NCI-H460 (cell line): ENCODE data around the gene ZNF787. TPM values are rescaled to one million over a fixed set of nuclear protein-coding genes. Genes with fewer than 3 reads are reported as not detected.
"Not testable (repeated sequence)": the region's sequence is repeated elsewhere in the genome, so short reads cannot be mapped to it uniquely, and the experiment has no call there.

ENCODE experiments used
- DNase-seq: peaks from one replicate; pipeline ENCODE4 v3.0.0-alpha.2; 2016; ENCODE audit warnings: low read depth; ENCODE audit errors: extremely low read depth
- polyA plus RNA-seq: library from polyadenylated mRNA; depleted of rRNA; stranded (reverse); fragments of >200 nt; gene quantifications from 2 replicates; pipeline ENCODE4 v1.2.3, GENCODE V29; 2014; cell fraction: nucleus; rRNA removed
- total RNA-seq: library from RNA; depleted of rRNA; stranded (reverse); fragments of >200 nt; shearing (Covaris generic); gene quantifications from 2 replicates; pipeline ENCODE4 v1.2.3, GENCODE V29; 2014; rRNA removed

ZNF787 gene
- total RNA-seq: 26.8 and 32.8 TPM in 2 replicates
- 20.8 and 25.2 TPM in 2 replicates for polyA plus RNA-seq

DNA sequence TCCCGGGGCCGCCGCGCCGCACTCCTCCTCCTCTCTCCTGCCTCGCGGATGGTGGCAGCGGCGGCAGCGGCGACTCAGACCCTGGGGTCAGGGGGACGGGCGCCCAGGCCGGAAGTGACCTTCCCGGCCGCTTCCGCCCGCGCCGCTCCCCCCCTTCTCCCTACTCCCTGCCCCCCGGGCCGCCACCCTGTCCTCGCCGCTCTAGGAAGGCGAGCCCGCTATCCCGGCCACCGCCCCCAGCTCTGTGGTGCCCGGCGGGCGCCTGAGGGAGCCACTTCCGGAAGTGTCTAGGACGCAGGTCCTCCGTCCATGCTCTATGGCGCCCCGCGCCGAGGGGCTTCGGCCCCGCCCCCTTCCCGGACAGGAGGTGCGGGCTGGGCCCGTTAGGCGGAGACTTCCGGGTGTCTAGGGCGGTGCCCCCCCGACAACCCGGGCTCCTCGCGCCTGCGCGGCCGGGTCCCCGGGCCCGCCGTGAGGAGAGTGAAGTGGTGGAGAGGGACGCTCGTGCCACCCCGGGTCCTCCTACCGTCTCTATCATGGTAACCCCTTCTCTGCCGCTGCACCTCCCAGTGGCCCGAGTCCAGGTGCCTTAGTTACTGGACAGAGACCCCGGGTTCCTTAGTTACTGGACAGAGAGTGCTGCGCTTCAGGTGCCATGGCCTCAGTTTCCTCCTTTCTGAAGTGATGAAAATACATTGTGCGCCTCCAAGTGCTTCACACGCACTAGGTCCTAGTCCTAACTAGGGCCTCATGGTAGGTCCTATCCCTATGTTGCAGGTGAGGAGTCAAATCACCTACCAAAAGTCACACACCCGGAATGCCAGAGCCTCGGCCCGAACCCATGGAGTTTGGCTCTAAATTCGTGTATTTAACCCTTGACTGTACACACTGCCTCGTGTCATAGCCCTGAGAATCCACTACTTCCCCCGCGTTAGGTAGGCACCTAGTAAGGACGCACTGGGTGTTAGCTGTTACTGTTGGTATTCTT lies at the start of gene ZNF787:
Gene ZNF787 (minus strand): TSS at position 116 of the 988 bp plus-strand sequence. CDS start 18,078 bp downstream, outside the sequence.
- DNase-seq: peak; percentile 89

DNA sequence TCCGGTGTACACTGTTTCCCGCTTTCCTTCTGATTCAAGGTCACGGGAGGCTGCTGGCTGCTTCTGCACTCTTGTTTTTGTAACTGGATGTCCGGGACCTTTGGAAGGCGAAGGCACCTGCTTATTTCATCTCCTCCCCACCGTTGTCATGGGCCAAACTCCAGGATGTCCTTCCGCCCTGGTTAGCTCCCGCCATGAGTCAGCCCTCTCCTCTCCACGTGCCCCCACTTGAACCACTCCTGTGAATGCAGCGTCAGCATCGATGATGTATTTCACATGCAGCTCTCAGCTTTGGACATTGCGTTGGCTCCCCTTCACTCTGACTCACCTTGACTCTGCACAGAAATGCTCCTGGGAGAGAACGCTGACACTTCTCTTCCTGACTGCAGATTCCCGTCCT lies 49.2 kb upstream of the ZNF787 start:
- DNase-seq: peak; percentile 82

DNA sequence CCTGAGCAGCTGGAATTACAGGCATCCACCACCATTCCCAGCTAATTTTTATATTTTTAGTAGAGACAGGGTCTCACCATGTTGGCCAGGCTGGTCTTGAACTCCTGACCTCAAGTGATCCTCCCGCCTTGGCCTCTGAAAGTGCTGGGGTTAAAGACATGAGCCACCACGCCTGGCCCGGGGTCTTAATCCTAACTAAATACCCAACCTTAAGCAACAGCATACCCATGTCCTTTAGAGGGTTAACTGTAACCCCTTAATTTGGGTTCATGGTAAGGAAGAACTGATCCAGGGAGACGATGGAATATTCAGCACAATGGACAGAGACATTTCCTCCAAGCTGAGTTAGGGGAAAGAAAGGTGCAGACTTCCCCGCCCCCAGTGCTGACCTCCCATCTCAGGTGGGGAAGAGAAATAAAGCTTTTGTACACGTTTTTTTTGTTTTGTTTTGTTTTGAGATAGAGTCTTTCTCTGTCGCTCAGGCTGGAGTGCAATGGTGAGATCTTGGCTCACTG lies 46.0 kb upstream of the ZNF787 start:
- peak; percentile 18 for DNase-seq

DNA sequence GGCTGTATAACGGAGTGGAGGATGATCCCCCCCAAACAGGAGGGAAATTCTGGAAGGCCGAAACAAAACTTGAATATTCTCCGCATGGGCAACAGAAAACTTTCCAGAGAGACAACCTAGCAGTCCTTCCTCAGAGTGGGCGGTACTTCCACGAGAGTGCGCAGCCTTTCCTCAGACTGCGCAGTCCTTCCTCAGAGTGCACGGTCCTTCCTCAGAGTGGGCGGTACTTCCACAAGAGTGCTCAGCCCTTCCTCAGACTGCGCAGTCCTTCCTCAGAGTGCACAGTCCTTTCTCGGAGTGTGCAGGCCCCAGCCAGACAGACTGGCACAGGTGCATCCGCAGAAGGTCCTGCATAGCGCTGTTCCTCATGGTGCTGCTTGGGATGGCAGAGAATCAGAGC lies 42.0 kb upstream of the ZNF787 start:
- no peak for DNase-seq

DNA sequence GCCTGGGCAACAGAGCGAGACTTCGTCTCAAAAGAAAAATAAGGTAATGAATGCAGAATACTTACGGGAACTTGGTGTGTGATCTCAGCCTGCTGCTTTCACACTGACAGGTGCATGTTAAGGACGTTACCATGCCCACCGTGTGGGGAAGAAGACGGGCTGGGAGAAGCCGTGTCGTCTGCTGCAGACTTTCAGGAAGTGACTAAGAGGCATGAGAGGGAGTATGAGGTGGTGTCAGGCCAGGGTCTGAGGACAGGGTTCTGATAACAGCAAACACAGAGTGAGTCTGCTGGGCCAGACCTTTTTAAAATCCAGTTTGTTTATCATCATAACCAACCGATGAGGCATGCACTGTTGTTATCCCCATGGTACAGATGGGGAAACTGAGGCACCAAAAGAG lies 41.2 kb upstream of the ZNF787 start:
- DNase-seq: no peak

DNA sequence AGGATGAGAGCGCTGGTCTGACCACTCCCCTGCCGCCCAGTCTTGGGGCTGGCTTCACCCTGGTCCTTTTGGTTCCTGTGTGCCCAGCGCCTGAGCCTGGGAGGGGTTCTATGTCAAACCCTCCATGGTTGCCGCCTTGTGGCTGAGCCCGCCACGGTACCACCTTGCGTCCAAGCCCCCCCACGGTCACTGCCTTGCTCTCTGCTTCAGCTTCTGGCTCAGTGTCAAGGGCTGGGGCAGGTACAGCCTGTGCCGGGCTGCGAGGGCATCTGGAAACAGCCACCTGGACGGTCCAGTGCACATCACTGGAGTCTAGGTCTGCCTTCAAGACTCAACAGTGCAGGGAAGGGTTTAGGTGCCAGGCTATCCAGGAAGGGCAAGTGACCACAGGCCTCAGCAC lies 40.4 kb upstream of the ZNF787 start:
- no peak for DNase-seq

DNA sequence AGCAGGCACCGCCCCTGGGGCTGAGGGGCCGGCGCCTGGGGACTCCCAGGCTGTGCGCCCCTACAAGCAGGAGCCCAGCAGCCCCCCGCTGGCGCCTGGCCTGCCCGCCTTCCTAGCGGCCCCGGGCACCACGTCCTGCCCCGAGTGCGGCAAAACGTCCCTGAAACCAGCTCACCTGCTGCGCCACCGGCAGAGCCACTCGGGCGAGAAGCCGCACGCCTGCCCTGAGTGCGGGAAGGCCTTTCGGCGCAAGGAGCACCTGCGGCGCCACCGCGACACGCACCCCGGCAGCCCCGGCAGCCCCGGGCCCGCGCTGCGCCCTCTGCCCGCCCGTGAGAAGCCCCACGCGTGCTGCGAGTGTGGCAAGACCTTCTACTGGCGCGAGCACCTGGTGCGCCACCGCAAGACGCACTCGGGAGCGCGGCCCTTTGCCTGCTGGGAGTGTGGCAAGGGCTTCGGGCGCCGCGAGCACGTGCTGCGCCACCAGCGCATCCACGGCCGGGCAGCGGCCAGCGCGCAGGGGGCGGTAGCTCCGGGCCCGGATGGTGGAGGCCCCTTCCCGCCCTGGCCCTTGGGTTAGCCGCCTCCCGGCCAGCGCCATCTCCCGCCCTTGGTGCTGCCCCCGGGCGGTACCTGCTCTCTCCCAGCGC lies 38.7 kb upstream of the ZNF787 start:
- no peak for DNase-seq

DNA sequence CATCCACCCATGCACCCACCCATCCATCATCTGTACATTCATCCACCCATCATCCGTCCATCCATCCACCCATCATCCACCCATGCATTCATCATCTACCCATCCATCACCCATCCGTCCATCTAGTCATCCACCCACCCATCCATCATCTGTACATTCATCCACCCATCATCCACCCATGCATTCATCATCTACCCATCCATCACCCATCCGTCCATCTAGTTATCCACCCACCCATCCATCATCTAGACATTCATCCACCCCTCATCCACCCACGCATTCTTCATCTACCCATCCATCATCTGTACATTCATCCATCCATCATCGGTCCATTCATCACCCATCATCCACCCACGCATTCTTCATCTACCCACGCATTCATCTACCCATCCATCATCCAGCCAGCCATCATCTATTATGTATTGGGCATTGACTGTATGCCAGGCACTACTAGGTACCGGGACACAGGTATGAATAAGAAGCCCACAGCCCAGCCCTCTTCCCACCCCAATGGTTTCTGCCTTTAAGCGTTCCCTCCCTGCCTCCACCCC lies 38.0 kb upstream of the ZNF787 start:
- DNase-seq: no peak

DNA sequence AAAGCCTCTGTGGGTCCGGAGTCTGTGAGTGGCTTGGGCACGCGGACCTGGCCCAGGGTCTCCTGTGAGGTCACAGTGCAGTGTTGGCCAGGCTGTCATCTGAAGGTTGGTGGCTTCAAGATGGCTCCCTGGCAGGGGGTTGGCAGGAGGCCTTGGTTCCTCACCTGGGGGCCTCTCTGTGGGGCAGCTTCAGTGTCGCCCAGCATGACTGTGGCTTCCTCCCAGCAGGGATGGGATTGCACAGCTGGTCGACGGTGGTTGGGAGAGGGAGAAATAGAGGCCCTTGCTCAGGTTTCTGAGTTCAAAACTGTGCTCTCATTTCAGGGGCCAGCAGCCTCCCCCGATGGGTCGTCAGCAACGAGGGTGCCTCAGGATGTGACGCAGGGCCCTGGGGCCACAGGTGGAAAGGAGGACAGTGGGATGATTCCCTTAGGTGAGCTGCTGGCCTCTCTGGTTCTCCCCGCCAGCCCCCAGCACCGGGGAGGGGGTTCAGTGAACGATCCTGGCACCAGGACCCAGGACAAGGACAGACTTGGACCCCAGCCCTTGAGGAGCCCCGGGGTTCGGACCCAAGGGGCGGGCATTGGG lies 37.2 kb upstream of the ZNF787 start:
- DNase-seq: no peak

DNA sequence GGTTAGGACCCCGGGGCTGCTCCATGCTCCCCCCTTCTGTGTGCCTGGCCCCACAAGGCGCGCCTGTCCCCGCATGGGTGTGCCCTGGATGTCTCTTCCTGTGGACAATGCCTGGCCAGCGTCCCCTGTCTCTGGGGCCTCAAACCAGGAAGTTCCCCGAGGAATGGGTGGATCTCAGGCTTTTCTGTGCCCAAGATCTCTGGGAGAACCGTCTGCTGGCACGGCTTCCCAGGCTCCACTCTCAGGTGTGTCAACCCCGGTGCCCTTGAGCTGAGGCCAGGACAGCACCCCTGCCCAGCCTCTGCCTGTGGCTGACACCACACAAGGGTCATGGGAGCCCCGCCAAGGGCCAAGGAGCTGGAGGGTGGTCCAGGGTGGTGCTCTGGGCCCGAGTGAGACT lies 35.7 kb upstream of the ZNF787 start:
- DNase-seq: no peak

DNA sequence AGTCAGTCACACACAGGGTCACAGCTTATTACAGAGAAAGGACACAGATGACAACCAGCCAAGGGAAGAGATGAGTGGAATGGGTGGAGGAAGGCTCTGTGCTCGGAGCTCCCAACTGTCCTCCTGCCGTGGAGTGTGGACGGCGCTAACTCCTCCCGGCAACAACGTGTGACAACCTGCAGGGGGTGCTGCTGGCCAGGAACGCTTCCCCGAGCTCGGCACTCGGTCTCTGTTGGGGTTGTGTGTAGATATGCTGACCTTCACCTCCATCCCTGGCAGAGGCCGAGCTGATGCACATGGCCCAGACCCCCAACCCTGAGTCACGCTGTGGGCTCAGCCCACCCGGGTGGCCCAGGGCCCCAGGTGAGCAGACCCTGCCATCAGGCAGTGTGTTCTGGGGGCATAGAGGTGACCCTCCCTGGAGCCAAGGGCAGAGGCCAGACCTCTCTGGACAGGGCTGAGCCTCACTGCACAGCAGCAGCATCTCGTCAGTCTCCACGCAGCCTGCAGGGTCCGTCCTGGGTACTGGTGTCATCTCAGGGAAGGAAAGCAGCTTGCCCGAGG lies 34.1 kb upstream of the ZNF787 start:
- DNase-seq: peak; percentile 28

DNA sequence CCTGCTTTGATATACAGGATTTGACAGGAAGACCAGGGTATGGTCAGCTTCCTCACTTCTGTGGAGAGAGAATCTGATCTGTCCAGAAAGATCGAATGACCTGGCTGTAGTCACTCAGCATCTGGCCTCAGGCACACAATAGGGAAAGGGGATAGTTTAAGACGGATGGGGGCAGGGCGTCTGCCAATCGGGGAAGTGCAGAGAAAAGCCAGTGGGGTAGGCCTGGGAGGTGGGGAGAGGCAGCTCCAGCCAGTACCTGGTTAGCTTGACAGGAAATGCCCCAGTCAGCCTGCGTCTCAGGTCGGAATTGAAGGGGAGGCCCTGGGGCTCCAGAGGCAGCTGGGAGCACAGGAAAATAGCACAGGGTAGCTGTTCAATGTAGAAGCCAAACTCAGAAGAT lies 32.4 kb upstream of the ZNF787 start:
- DNase-seq: no peak

DNA sequence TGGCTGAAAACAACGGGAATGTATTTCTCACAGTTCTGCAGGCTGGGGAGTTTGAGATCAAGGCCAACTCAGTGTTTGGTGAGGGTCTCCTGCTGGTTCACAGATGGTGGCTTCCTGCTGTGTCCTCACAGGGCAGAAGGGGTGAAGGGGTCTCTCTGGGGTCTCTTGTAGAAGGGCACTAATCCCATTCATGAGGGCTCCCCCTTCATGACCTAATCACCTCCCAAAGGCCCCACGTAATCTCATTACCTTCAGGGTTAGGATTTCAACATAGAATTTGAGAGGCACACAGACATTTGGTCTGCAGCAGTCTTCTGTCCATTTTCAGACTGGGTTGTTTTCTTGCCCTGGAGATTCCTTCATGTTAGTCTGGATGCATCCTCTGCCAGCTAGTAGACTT lies 31.5 kb upstream of the ZNF787 start:
- DNase-seq: no peak

DNA sequence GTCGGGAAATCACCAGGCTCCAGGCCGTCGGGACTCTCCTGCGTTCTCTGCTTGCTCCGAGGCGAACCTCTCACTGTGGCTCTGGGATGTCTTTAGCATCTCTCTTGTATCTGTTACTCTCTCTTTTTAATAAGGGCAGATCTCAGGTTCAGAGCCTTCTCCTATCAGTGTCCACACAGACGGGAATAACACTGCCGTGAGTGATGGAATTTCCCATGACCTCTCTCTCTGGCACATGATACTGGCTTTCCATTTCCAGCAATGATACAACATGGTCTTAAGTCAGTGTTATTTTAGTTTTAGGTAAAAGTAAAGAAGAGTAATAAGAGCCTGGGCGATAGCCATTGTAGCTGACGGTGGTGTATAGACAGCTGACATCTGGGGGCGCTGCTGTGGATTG lies 29.3 kb upstream of the ZNF787 start:
- no peak for DNase-seq

DNA sequence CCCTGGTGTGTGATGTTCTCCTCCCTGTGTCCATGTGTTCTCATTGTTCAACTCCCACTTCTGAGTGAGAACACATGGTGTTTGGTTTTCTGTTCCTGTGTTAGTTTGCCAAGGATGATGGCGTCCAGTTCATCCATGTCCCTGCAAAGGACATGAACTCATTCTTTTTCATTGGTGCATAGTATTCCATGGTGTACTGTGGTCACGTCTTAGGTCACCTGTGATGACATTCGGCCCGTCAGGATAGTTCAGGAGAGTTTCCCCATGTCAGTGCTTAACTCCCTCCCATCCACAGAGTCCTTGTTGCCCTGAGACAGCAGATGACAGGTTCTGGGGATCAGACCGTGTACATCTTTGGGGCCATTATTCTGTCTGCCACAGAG lies 28.6 kb upstream of the ZNF787 start:
- no peak for DNase-seq

DNA sequence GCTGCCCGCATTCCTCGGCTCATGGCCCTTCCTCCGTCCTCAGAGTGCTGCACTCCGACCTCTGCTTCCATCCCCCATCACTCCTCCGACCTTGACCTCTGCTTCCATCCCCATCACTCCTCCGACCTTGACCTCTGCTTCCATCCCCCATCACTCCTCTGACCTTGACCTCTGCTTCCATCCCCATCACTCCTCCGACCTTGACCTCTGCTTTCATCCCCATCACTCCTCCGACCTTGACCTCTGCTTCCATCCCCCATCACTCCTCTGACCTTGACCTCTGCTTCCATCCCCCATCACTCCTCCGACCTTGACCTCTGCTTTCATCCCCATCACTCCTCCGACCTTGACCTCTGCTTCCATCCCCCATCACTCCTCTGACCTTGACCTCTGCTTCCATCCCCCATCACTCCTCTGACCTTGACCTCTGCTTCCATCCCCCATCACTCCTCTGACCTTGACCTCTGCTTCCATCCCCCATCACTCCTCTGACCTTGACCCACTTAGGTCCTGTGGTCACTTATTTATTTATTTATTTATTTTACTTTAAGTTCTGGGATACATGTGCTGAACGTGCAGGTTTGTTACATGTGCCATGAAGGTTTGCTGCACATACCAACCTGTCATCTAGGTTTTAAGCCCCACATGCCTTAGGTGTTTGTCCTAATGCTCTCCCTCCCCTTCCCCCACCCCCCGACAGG lies 28.0 kb upstream of the ZNF787 start:
- DNase-seq: not testable (repeated sequence)

DNA sequence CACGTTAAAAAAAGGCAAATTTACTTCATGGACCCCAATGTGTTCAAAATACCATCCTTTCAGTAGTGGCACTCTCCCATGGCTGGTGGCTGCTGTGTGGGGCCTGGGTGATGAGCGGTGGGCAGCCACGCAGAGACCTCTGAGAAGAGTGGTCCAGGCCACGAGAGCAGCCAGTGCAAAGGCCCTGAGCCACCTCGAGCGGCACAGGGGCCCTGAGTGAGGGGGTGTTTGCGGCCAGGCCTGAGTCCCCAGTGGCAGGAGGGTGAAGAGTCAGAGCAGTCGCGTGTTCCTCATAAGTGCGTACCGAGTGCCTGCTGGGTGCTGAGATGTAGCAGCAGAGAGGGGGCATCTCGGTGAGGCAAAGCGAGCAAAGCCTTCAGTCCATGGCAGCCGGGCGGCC lies 27.0 kb upstream of the ZNF787 start:
- DNase-seq: no peak

DNA sequence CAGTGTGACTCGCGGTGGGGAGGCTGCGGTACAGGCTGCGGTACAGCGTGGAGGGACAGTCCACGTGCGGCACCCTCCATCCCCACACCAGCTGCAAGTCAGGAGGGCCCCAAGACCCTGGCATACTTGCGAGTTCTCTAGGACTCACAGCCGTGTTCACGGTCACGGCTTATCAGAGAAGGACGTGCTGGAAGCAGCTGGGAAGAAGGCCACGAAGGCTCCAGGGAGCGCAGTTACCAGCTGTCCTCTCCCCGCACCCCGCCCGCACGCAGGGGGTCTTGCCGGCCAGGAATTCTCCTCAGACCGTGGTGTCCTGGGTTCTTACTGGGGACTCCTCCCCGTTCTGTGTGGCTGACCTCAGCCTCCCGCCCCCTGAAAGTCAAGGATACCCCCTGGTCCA lies 26.2 kb upstream of the ZNF787 start:
- no peak for DNase-seq

DNA sequence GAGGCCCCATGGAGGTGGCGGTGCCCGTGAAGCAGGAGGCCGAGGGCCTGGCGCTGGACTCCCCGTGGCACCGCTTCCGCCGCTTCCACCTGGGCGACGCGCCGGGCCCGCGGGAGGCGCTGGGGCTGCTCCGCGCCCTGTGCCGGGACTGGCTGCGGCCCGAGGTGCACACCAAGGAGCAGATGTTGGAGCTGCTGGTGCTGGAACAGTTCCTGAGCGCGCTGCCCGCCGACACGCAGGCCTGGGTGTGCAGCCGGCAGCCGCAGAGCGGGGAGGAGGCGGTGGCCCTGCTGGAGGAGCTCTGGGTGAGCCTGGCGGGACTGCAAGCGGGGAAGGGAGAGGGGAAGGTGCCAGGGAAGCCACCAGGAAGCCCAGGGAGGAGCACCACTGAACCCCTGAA lies 25.8 kb upstream of the ZNF787 start:
- DNase-seq: no peak

DNA sequence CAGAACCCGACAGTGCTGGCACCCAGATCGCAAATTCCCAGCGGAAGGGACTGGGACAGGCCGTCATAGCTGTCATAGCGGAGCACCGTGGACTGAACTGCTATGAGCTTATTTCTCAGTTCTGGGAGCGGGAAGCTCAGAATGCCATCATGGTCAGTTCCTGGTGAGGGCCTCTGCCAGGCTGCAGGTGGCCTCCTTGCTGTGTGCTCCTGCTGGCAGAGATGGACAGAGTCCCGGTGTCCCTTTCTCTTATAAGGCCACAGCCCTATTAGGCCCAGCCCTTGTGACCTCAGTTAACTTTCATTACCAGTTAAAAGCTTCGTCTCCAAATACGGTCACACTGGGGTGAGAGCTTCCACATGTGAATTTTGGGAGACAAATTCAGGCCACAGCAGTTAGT lies 24.6 kb upstream of the ZNF787 start:
- no peak for DNase-seq
